A549 treated with dexamethasone at 1 μM for 4 hours (cell line): Measurements from ENCODE around the gene PSMA8. TPM values are rescaled to one million over a fixed set of nuclear protein-coding genes. Genes with fewer than 3 reads are reported as not detected.

Source experiments
- total RNA-seq: library from RNA; stranded (reverse); fragments of 200-300 nt; extraction: Qiagen RNA extraction; gene quantifications from 5 replicates; pipeline ENCODE4 v1.2.3, GENCODE V29; 2022

PSMA8 gene
- total RNA-seq: not detected in 5 replicates

GRCh38 chr18:26133652-26134051 lies at the start of gene PSMA8:
TSS of gene PSMA8 (plus strand) at chr18:26133869. CDS start at chr18:26133966, 97 bp downstream.

GRCh38 chr18:26090130-26091046 lies 43.3 kb upstream of the PSMA8 start, which contains the start of gene SS18:
TSS of gene SS18 (minus strand) at chr18:26090613. CDS start at chr18:26090569, 44 bp downstream.

GRCh38 chr18:26226229-26227050 lies 92.8 kb downstream of the PSMA8 start, which contains the start of gene TAF4B:
TSS of gene TAF4B (plus strand) at chr18:26226445. CDS start at chr18:26226934, 489 bp downstream.

Other genes starting within 250 kb of the PSMA8 start
- gene SS18, start 43.3 kb upstream of the PSMA8 start, total RNA-seq: 49.4 to 61.2 TPM (median 56.8 TPM) in 5 replicates
- 3.9 to 5.5 TPM (median 5.0 TPM) in 5 replicates for gene TAF4B, start 92.6 kb downstream of the PSMA8 start, total RNA-seq